ENCODE data around the gene BTBD17.

The BTBD17 gene

DNA sequence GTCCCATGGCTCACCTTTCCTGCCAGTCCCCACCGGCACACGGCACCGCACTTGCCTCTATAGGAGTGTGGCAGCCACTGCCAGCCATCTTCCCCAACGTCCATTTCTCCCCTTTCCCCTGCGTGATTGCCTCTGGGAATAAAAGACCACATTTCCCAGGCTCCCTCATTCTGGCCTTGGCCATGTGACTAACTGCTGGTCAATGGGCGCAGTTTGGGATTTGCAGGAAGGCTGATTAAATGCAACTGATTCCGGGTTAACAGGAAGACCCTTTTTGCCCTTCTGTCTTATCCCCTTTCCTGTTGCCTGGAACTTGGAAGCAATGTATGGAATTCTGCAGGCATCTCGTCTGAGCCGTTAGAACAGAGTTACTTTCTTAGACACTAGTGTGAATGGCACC, 3.0 kb downstream of the BTBD17 start:
- FAIRE-seq: no peak

DNA sequence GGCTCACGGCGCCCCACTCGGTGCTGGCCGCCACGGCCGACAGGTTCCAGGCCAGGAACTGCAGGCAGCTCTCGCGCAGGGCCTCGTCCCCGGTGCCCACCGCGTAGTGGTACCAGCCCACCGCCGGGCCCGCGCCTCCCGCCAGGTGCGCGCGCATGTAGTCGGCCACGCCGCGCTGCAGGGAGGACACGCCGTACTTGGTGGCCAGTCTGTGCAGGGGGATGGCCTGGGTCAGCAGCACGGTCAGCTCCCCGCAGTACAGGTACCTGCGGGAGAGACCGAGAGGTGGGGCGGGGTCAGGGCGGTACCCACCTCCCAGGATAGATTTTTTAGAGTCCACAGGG, 4.2 kb downstream of the BTBD17 start:
- DNase-seq (ENCODE audit: insufficient read length, low spot score) (no peak), FAIRE-seq (no peak)
- no peak for TF ChIP-seq POLR2A (IDR thresholded peaks at IDR 0.05; ENCODE audit: low read depth, low read length)

More for the DNA sequence above, 3.0 kb downstream of the BTBD17 start:
- TF ChIP-seq POLR2A (IDR thresholded peaks at IDR 0.05; ENCODE audit: low read depth, low read length): no peak
- no peak for DNase-seq (ENCODE audit: insufficient read length, low spot score)

GRCh38 chr17:74356646-74357465, 4.8 kb downstream of the BTBD17 start:
- no peak for FAIRE-seq

DNA sequence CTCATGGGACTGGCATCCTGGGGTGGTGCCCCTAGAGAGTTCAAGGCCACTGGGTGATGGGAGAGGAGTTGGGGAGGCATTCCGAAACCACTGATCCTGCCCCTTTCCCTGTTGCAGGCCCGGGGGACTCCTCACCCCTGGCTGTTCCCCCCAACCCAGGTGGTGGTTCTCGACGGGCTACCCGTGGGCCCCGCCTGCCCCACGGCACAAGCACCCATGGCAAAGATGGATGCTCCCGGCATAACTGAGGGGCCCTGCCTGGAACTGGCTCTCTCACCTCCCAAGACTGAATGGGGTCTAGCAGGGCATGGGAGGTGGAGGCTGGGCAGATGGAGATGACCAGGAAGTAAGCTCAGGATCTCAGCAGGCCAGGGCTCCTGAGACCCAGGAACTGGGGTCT, 6.6 kb downstream of the BTBD17 start:
- no peak for TF ChIP-seq POLR2A (IDR thresholded peaks at IDR 0.05; ENCODE audit: low read depth, low read length)
- FAIRE-seq: no peak

More at GRCh38 chr17:74356646-74357465, 4.8 kb downstream of the BTBD17 start:
- no peak for DNase-seq (ENCODE audit: insufficient read length, low spot score)
- TF ChIP-seq POLR2A (IDR thresholded peaks at IDR 0.05; ENCODE audit: low read depth, low read length): no peak

GRCh38 chr17:74354561-74354960, 7.1 kb downstream of the BTBD17 start:
- no peak for TF ChIP-seq POLR2A (IDR thresholded peaks at IDR 0.05; ENCODE audit: low read depth, low read length)
- DNase-seq (ENCODE audit: insufficient read length, low spot score) (no peak), FAIRE-seq (no peak)

More for the DNA sequence above, 6.6 kb downstream of the BTBD17 start:
- no peak for DNase-seq (ENCODE audit: insufficient read length, low spot score)

DNA sequence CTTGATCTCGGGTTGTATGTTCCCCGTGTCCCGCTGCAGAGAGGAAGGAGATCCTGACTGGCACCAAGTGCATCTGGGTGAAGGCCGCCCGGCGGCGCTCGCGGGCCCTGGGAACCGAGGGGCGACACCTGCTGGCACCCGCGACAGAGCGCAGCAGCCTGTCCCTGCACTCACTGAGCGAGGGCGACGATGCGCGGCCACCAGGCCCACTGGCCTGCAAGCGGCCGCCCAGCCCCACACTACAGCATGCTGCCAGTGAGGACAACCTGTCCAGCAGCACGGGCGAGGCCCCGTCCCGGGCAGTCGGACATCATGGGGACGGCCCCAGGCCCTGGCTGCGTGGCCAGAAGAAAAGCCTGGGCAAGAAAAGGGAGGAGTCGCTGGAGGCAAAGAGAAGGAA, 7.5 kb downstream of the BTBD17 start:
- no peak for DNase-seq (ENCODE audit: insufficient read length, low spot score)
- TF ChIP-seq POLR2A (IDR thresholded peaks at IDR 0.05; ENCODE audit: low read depth, low read length): no peak
- FAIRE-seq: no peak

DNA sequence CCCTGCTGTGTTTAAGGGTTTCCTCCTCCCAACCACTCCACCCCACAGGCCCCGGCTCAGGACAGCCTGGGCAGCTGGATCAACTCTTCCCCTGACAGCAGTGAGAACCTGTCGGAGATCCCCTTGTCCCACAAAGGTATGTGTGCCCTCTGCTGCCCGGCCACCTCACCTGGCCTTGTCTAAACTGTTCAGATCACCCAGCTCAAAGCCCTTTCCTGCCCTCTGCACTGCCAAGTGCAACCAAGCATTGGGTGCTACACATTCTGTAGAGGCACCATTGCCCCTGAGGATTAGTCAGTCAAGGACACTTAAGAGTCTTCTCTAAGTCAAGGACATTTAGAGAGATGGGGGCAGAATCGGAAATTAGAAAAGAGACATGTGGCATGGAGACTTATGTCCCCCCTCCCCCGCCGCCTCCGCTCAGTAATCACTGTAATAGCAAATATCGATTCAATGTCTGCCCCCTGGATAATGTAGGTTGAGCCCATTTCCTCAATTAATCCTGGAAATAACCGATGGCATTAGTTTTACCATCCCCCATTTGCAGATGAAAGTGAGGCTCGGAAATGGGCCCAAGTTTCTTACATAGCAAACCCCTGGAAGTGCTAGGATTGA, 8.1 kb downstream of the BTBD17 start:
- FAIRE-seq: no peak
- no peak for TF ChIP-seq POLR2A (IDR thresholded peaks at IDR 0.05; ENCODE audit: low read depth, low read length)

GRCh38 chr17:74351552-74352210, 10.0 kb downstream of the BTBD17 start:
- DNase-seq (ENCODE audit: insufficient read length, low spot score): no peak
- no peak for FAIRE-seq
- no peak for TF ChIP-seq POLR2A (IDR thresholded peaks at IDR 0.05; ENCODE audit: low read depth, low read length)

More for the DNA sequence above, 8.1 kb downstream of the BTBD17 start:
- DNase-seq (ENCODE audit: insufficient read length, low spot score): no peak

DNA sequence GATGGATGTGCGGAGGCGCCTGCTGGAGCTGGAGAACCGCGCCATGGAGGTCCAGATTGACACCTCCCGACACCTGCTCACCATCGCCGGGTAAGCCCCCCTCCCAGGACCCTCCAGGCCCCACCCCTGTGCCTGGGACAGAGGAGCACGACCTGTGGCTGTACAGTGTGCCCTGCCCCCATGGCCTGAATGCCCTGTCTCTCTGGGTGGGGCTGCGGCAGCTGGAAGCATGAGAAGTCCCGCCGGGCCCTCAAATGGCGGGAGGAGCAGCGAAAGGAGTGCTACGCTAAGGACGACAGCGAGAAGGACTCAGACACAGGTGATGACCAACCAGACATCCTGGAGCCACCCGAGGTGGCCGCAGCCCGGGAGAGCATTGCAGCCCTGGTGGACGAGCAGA, 11.2 kb downstream of the BTBD17 start:
- DNase-seq (ENCODE audit: insufficient read length, low spot score) (no peak), FAIRE-seq (no peak)
- no peak for TF ChIP-seq POLR2A (IDR thresholded peaks at IDR 0.05; ENCODE audit: low read depth, low read length)

GRCh38 chr17:74349120-74349519, 12.5 kb downstream of the BTBD17 start:
- FAIRE-seq: no peak
- TF ChIP-seq POLR2A (IDR thresholded peaks at IDR 0.05; ENCODE audit: low read depth, low read length): no peak

GRCh38 chr17:74347646-74348045, 14.0 kb downstream of the BTBD17 start:
- FAIRE-seq: no peak
- TF ChIP-seq POLR2A (IDR thresholded peaks at IDR 0.05; ENCODE audit: low read depth, low read length): no peak

More at GRCh38 chr17:74349120-74349519, 12.5 kb downstream of the BTBD17 start:
- no peak for DNase-seq (ENCODE audit: insufficient read length, low spot score)

DNA sequence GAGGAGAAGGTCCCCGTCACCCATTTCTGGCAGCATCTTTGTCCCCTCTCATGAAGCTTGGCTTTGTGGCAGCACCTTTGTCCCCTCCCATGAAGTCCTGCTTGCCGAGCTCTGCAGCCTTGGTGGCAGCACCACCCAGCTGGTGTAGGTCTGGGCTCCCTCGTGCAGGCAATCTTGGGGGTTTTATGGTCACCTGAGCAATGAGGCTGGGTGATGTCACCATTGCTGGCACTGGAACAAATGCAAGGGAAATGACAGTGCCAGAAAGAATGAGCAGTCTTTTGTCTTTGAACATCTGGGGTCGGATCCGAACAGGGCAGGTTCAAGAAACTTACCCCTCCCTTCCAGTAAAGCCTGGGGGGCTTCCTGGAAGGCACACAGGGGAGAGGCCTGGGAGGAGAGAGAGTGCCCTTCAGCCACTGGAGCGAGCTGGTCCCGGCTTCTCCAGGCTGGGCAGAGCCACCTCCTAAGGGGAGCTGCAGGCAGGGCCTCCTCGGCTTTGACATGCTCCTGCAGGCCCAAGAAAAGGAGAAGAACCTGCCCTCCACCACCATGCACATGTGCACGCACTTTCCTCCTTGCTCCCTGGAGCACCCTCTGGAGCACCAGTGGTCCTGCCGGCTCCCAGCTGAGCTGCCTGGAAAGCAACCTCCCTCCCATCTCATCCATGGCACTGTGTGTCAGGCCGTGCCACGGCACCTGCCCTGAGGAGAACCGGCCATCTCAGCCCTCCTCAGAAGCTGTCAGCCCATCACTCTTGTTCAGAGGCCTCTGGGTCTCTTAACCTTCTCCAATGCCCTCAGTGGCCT, 16.0 kb downstream of the BTBD17 start:
- FAIRE-seq (no peak), DNase-seq (ENCODE audit: insufficient read length, low spot score) (no peak)
- no peak for TF ChIP-seq POLR2A (IDR thresholded peaks at IDR 0.05; ENCODE audit: low read depth, low read length)

More at GRCh38 chr17:74347646-74348045, 14.0 kb downstream of the BTBD17 start:
- DNase-seq (ENCODE audit: insufficient read length, low spot score): no peak

DNA sequence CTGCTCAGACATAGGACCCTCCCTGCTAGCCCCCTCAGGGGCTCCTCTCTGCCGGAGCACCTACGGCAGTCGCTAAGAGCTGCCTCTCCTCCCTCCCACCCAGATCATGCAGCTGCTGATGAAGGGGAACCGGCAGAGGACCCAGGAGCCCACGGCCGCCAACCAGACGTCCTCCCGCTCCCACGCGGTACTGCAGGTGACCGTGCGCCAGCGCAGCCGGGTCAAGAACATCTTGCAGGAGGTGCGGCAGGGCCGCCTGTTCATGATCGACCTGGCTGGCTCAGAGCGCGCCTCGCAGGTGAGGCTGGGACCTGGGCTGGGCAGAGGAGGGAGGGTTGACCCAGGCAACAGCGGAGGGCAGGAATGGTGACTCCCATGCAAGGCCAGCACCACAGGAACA, 17.0 kb downstream of the BTBD17 start:
- no peak for TF ChIP-seq POLR2A (IDR thresholded peaks at IDR 0.05; ENCODE audit: low read depth, low read length)
- DNase-seq (ENCODE audit: insufficient read length, low spot score) (no peak), FAIRE-seq (no peak)

All from H54 (cell line).